Activated T-helper 1 cell treated with anti-CD3 and anti-CD28 coated beads, Interleukin-12 subunit alpha, Interleukin-12 subunit beta, Interleukin-2, Interleukin-4 antibody, amounts not matched to agents 30 ng/mL and 10 ng/mL and 1 ng/mL, durations not matched to agents 14 hours and 24 hours and 36 hours (primary cell): ENCODE measurements around the gene LRRC37B. TPM values are rescaled to one million over a fixed set of nuclear protein-coding genes. Genes with fewer than 3 reads are reported as not detected.
A peak's percentile ranks its signal among the peaks of the same experiment; 100 is the strongest.
"Not testable (repeated sequence)": the region's sequence is repeated elsewhere in the genome, so short reads cannot be mapped to it uniquely, and the experiment has no call there.

Experiments
- DNase-seq: peaks from one replicate; pipeline ENCODE4 v3.0.0; 2021; ENCODE audit warnings: low spot score
- H3K27ac Mint-ChIP-seq: one replicate; pipeline ENCODE4 v1.8.0; 2021; ENCODE audit warnings: mild to moderate bottlenecking, mixed read lengths
- H3K27me3 Mint-ChIP-seq: one replicate; pipeline ENCODE4 v1.8.0; 2022; ENCODE audit warnings: mild to moderate bottlenecking, moderate library complexity, mixed read lengths; ENCODE audit not compliant: insufficient read depth
- H3K36me3 Mint-ChIP-seq: one replicate; pipeline ENCODE4 v1.8.0; 2021; ENCODE audit warnings: low read depth, mixed read lengths
- H3K4me1 Mint-ChIP-seq: one replicate; pipeline ENCODE4 v1.8.0; 2021; ENCODE audit warnings: low read depth, mixed read lengths
- H3K4me3 Mint-ChIP-seq: one replicate; pipeline ENCODE4 v1.8.0; 2021; ENCODE audit warnings: mild to moderate bottlenecking, moderate library complexity, mixed read lengths
- H3K9me3 Mint-ChIP-seq: one replicate; pipeline ENCODE4 v1.8.0; 2021; ENCODE audit warnings: mixed read lengths
- intact Hi-C: fragments of 100-400 bp; cut with micrococcal nuclease; formaldehyde crosslinking; loops from one replicate; pipeline ENCODE4 v1.15.1; 2024
- total RNA-seq: library from RNA; stranded (reverse); gene quantifications from 2 replicates; pipeline ENCODE4 v1.2.3, GENCODE V29; 2022

Gene LRRC37B
- total RNA-seq, 1 donor from 2014 or later, result 22.7 TPM

DNA sequence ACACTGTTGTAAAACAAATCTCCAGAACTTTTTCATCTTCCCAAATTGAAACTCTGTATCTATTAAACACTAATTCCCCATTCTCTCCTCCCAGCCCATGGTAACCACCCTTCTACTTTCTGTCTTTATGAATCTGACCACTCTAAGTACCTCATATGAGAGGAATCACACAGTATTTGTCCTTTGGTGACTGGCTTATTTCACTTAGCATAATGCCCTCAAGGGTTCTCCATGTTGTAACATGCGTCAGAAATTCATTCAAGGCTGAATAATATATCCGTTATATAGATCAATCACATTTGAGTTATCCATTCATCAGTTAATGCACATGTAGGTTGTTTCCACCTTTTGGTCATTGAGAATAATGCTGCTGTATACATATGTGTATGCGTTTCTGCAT lies 48.2 kb downstream of the LRRC37B start:
- H3K9me3 Mint-ChIP-seq, H3K4me3 Mint-ChIP-seq, intact Hi-C loops, H3K27ac Mint-ChIP-seq, H3K27me3 Mint-ChIP-seq, H3K36me3 Mint-ChIP-seq, H3K4me1 Mint-ChIP-seq, DNase-seq: not testable (repeated sequence)

DNA sequence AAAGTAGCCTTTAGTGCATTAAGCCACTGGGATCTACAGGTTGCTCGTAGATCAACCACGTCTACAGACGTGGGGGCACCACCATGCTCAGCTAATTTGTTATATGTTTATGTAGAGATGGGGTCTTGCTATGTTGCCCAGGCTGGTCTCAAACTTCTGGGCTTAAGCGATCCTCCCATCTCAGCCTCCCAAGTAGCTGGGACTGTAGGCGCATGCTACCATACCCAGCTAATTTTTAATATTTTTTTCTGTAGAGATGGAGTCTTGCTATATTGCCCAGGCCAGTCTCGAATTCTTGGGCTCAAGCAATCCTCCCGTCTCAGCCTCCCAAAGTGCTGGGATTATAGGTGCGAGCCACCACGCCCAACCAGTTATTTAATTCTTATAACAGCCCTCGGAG lies 49.3 kb downstream of the LRRC37B start:
- DNase-seq, intact Hi-C loops, H3K9me3 Mint-ChIP-seq, H3K4me1 Mint-ChIP-seq, H3K36me3 Mint-ChIP-seq, H3K27ac Mint-ChIP-seq, H3K27me3 Mint-ChIP-seq, H3K4me3 Mint-ChIP-seq: not testable (repeated sequence)

DNA sequence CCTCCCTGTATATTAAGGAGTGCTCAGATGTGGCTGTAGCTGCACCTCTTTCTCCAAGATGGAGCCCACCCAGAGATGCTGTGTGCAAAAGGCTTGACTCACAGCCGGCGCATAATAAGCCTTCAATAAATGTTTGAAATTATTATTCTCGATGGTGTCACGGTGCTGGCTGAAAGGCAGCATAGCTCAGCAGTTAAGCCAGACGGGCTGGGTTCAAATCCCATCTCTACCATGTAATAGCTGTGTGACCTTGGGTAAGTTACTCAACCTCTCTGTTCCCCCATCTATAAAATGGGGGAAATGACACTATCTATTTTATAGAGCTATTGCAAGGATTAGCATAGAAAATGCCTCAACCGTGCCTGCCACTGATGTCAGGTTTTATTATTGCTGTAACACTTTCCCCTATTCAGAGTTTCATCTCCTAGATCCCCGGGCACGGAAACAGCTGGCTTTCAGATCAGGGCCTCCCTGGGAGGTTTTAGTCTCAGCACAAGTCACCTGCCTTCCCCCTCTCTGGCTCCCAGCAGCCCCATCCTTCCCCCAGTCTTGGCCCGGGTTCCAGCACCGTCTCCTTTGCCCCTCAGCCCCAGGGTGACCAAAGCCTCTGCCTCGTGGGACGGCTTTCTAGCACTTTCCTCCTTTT lies 50.4 kb downstream of the LRRC37B start:
- H3K4me3 Mint-ChIP-seq, H3K4me1 Mint-ChIP-seq, H3K27ac Mint-ChIP-seq, H3K27me3 Mint-ChIP-seq, DNase-seq, H3K9me3 Mint-ChIP-seq, H3K36me3 Mint-ChIP-seq, intact Hi-C loops: not testable (repeated sequence)

DNA sequence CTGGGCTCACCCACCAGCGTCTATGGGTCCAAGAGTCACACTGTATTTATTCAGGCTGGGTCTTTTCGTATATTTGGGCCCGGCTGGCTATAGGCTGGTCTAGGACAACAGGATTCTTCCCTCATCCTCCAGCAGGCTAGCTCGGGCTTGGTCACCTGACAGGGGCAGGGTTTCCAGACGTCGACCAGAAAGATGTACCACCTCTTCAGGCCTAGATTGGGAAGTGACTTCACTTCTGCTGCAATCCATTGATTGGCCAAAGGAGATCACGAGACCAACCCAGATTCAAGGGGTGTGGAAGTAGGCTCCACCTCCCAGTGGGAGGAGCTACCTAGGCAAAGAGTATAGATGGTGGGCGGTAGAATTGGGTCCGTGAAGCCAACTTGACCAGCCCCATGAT lies 53.5 kb downstream of the LRRC37B start:
- intact Hi-C loops, H3K4me1 Mint-ChIP-seq, H3K27ac Mint-ChIP-seq, H3K4me3 Mint-ChIP-seq, DNase-seq, H3K36me3 Mint-ChIP-seq, H3K9me3 Mint-ChIP-seq, H3K27me3 Mint-ChIP-seq: not testable (repeated sequence)

DNA sequence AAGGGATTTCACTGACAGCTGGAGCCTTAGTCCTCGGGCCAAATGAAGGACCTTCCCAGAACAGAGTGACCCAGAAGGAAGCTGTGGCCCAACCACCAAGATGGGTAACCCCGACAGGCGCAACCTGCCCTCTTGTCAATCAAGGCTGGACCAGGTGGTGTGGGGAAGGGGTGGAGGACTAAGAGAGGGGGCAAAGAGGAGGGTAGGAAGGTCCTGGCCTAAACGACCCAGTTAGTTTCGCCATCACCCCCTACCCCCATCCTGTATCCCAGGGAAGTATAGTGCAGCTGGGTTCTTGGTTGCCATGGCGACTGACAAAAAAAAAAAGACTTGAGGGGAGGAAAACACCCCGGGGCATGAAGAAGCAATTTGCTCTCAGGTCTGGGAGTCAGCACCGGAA lies 54.7 kb downstream of the LRRC37B start:
- H3K27me3 Mint-ChIP-seq, H3K36me3 Mint-ChIP-seq, intact Hi-C loops, H3K4me1 Mint-ChIP-seq, H3K4me3 Mint-ChIP-seq, H3K27ac Mint-ChIP-seq, DNase-seq, H3K9me3 Mint-ChIP-seq: not testable (repeated sequence)

DNA sequence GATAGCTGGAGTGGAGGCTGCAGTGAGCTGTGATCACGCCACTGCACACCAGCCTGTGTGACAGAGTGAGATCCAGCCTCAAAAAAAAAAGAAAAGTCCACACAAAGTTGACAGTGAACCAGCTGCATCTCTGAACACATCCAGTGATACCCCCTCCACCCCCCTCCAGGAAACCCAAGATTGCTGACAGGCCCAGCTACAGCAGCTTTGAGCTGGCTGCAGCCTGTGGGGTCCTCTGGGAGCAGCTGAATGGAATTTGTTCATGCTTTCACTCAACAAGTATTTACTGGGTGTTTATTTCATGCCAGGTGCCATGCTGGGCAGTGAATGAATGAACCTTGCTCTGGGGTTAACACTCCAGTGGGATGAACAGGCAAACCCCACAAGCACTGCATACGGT lies 56.9 kb downstream of the LRRC37B start:
- H3K36me3 Mint-ChIP-seq, H3K4me1 Mint-ChIP-seq, intact Hi-C loops: not testable (repeated sequence)

DNA sequence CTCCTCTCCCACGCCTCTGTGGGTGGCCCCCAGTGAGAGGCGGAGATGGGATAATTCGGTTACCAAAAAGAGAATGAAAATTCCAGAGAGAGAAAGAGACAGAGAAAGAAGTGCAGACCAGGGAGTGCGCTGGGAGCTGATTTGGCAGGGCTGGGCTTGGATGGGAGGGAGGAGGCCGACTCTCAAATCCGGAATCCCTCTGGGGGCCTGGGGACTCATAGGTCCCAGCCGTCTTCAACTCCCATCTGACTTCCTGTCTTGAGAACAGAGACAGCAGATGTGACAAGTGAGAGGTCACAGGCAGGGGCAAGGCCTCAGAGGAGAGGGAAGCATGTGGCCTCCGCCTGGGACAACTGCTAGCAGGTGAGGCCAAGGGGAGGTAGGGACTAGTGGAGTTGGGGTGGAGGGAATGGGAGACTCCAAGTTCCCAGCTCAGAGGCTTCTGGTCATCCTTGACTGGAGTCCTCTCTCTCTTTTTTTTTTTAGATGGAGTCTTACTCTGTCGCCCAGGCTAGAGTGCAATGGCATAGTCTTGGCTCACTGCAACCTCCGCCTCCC lies 59.0 kb downstream of the LRRC37B start:
- intact Hi-C loops, H3K27me3 Mint-ChIP-seq: not testable (repeated sequence)

More for the DNA sequence above, 56.9 kb downstream of the LRRC37B start:
- H3K4me3 Mint-ChIP-seq, H3K9me3 Mint-ChIP-seq, H3K27me3 Mint-ChIP-seq, DNase-seq, H3K27ac Mint-ChIP-seq: not testable (repeated sequence)

DNA sequence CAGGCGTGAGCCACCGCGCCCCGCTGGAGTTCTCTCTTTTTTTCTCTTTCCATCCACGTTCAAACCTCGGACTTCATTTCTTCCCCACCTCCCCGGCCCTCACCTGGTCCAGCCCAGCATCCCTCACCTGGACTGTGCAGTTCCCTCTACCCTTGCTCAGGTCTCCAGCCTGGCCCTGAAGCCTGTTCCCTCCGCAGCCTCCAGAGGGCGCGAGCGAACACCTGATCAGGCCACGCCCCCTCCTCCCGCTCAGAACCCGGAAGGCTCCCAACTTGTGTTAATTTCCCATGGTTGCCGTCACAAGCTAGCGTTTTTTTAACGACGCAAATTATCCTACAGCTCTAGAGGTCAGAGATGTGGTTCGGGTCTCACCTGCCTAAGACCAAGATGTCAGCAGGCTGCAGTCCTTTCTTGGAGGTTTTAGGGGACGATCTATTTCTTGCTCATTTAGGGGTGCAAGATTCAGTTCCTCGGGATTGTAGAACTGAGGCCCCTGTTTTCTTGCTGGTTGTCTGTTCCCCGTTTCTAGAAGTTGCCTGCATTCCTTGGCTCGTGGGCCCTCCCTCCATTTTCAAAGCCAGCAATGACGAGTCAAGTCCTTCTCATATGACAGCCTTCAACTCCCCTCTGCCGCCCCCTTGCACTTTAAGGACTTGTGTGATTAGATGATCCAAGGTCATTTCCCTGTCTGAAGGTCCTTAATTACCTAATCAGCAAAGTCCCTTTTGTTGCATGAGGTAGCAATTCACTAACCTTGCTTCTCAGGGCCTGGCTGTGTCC lies 59.9 kb downstream of the LRRC37B start:
- H3K9me3 Mint-ChIP-seq, intact Hi-C loops, H3K4me1 Mint-ChIP-seq, H3K27me3 Mint-ChIP-seq, H3K36me3 Mint-ChIP-seq: not testable (repeated sequence)
- DNase-seq, result peak; percentile 56
- Mint-ChIP-seq H3K4me3 (peak overlapping the region; percentile 53), H3K27ac (peak overlapping the region; percentile 48)

More for the DNA sequence above, 59.0 kb downstream of the LRRC37B start:
- H3K4me3 Mint-ChIP-seq, H3K4me1 Mint-ChIP-seq, H3K36me3 Mint-ChIP-seq, DNase-seq, H3K27ac Mint-ChIP-seq, H3K9me3 Mint-ChIP-seq: not testable (repeated sequence)

DNA sequence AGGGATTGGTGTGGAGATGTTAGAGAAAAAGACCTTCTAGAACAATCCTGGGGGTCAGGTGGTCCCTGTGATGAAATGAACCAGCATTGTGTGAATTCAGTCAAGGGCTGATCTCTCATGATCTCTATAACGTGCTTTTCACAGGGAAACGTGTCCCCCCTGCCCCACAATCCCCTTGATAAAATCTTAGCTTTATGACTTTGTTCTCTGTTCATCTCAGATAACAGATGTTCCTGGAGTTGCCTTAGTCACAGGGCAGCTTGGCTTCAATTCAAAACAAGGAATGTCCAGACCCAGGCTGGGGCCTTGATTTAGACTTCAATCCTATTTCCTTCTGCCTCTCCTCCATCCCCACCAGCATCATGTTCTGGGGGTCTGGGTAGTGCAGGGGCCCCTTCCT lies 61.9 kb downstream of the LRRC37B start:
- H3K36me3 Mint-ChIP-seq, H3K9me3 Mint-ChIP-seq, intact Hi-C loops, H3K27me3 Mint-ChIP-seq, H3K27ac Mint-ChIP-seq, H3K4me1 Mint-ChIP-seq, H3K4me3 Mint-ChIP-seq, DNase-seq: not testable (repeated sequence)

DNA sequence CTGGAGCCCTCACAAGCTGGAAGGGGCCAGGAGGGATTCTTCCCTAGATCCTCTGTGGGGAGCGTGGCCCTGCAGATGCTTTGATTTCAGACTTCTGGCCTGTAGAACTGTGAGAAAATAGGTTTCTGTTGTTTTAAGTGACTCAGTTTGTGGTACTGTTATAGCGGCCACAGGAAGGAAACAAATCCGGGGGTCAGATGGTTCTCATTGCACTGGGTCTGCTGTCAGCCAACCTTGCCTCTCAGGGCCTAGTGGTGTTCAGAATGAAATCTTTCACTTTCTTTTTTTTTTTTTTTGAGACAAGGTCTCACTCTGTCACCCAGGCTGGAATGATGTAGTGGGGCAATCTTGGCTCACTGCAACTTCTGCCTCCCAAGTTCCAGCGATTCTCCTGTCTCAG lies 64.8 kb downstream of the LRRC37B start:
- H3K27me3 Mint-ChIP-seq, H3K9me3 Mint-ChIP-seq, H3K4me1 Mint-ChIP-seq, H3K27ac Mint-ChIP-seq, H3K4me3 Mint-ChIP-seq, H3K36me3 Mint-ChIP-seq, intact Hi-C loops: not testable (repeated sequence)
- peak; percentile 18 for DNase-seq

DNA sequence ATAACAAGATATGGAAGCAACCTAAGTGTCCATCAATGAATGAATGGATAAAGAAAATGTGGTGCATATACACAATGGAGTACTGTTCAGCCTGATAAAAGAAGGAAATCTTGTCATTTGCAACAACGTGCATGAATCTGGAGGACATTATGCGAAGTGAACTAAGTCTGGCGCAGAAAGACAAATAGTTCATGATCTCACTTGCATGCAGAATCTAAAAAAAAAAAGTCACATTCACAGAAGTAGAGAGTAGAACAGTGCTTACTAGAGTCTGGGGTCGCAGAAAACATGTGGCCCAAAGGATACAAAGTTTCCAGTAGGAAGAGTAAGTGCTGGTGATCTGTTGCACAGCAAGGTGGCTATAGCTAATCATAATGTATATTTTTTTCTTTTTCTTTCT lies 65.9 kb downstream of the LRRC37B start:
- not testable (repeated sequence) for DNase-seq, H3K4me1 Mint-ChIP-seq

DNA sequence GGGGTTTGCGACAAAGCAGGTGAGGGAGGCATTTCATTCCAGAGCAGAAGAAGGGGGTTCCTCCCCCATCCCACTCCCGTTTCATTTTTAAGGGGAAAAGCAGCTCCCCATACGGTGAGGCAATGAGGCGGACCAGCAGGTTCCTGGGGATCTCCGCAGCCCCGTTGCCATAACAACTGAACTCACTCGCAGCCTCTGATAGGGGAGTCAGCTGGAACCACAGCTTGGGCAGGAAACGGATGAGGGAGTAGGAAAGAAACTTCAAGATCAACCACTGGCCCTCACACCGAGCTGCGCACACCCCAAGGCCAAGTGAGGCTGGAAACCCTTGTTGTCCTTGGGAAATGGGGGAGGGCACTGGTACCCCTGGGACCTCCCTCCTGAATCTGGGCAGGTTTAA lies 72.6 kb downstream of the LRRC37B start:
- intact Hi-C loops, H3K27me3 Mint-ChIP-seq, H3K9me3 Mint-ChIP-seq, H3K4me1 Mint-ChIP-seq, H3K36me3 Mint-ChIP-seq: not testable (repeated sequence)
- H3K4me3 Mint-ChIP-seq, result peak overlapping the region; percentile 67
- H3K27ac Mint-ChIP-seq, result peak overlapping the region; percentile 93
- peak; percentile 79 for DNase-seq

More for the DNA sequence above, 65.9 kb downstream of the LRRC37B start:
- H3K9me3 Mint-ChIP-seq, H3K27ac Mint-ChIP-seq, intact Hi-C loops, H3K4me3 Mint-ChIP-seq, H3K36me3 Mint-ChIP-seq, H3K27me3 Mint-ChIP-seq: not testable (repeated sequence)

DNA sequence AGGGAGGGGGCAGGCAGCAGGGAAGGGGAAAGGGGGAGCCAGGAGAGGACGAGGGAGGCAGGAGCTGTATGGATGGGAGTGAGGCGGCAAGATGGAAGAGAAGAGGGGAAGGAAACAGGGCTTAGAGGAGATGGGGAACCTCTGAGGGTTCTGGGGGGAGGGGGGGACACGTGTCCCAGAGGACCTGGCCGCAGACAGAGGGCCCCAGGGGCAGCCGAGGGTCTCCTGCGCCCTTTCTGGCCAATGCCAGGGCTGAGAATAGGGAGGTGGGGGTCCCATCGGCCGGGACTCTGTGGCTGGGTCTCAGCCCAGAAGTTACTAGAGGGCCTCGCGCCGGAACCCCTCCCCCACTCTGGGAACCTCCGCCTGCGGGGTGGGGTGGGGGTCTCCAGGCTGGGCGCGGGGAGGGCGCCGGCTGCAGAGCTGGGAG lies 76.4 kb downstream of the LRRC37B start:
- H3K4me3 Mint-ChIP-seq, result not testable (repeated sequence)

More for the DNA sequence above, 76.4 kb downstream of the LRRC37B start:
- H3K27ac Mint-ChIP-seq, H3K27me3 Mint-ChIP-seq, H3K9me3 Mint-ChIP-seq, H3K4me1 Mint-ChIP-seq, intact Hi-C loops, H3K36me3 Mint-ChIP-seq, DNase-seq: not testable (repeated sequence)
